GM21381 (cell line): Measurements from ENCODE around the gene SLC9A8.

Experiments
- ATAC-seq: cut with Tn5 transposase; IDR thresholded peaks from one replicate; pipeline ENCODE4 v1.9.1; 2021; ENCODE audit warnings: mild to moderate bottlenecking, moderate library complexity; ENCODE audit not compliant: unreplicated experiment

The SLC9A8 gene

DNA sequence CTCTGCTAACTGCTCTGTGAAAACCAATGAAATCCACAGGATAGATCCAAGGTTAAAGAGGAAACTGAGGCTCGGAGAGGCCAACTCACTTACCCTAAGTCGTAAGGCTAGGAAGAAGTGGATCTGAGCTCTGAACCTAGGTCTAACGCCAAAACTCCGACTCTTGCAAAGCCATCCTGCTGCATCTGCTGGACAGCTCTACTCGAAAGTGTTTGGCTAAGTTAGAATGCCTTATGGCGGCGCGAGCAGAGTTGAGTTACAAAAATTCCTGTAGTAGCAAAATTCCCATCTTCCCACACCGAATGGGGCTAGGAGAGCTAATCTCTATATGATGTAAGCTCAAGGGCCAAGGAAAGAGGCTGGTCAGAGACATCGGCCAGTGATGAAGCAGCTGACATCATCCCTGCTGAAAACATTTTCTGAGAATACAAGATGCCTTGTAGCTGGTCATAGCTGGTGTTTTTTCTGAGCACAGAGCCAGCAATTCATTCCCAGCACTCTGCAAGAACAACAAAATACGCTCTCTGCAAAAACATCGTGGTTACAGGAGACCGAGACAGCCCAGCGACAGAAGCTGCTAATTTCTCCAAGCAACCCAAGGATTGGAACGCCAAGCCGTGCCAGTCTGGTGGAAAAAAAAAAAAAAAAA lies 100.9 kb downstream of the SLC9A8 start:
- ATAC-seq = no peak

GRCh38 chr20:49914310-49915117 lies 101.9 kb downstream of the SLC9A8 start:
- ATAC-seq = no peak

DNA sequence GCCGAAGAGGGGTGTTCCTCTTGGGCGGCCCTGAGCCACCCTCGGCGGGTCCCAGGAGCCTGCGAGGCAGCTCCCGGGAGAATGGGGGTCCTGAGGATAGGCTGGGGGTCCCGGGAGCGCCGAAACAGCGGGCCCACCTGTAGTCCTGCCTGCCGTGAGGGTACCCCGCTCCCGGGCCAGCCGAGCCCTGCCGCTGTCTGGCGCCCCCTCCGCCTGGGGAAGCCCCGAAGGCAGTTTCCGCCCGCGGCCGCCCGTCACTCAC lies 102.4 kb downstream of the SLC9A8 start:
- peak; percentile 38 for ATAC-seq

DNA sequence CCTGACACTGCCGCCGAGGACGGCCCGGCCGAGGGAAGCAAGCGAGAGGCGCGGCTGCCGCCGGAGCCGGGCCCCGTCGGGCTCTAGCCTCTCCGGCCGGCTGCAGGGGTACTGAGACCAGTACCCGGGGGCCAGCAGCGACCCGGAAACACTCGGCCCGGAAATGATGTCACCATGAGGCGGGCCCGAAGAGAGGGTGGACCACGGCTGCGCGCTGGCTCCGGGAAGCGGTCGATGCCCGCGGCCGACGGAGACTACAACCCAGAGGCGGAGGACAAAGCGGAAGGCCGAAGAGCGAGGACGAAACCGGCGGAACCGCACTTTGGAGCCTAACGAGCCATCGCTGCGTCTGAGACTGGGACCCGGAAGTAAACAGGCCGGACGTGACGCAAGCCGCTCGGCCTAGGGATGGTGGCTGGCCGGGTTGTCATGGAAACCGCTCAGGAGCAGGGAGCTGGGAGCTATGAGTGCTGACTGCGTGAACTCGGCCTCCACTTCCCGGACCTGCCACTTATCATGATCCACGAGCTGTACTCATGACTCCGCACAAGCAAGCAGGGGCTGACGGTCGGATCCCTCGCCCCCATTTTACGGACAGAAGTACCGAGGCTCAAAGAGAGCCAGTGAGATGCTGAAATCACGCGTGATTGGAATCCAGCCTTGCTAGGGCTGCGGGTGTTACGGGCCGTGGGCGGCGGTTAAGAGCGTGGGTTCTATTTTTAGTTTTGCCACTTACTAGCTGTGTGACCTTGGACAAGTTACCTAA lies 102.9 kb downstream of the SLC9A8 start, which contains the start of gene SPATA2:
TSS of gene SPATA2 (minus strand) at position 150 of the 766 bp plus-strand sequence. CDS start 7,039 bp downstream, outside the sequence.
- peak; percentile 86 for ATAC-seq

- ATAC-seq = no peak
Measured at GRCh38 chr20:49916146-49917002, 103.7 kb downstream of the SLC9A8 start.

DNA sequence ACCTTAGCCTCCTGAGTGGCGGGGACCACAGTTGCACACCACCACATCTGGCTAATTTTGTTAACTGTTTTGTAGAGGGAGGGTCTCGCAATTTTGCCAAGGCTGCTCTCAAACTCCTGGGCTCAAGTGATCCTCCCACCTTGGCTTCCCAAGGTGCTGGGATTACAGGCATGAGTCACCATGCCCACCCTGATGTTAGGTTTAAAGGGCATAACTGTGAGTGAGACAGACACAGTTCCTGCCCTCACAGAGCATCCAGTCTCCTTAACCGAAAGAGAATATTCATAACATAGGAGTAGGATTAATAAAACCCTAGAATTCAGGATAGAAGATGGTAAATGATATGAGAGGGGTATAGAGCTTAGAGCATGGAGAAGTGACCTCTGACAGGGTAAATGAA lies 105.8 kb downstream of the SLC9A8 start:
- ATAC-seq = no peak

DNA sequence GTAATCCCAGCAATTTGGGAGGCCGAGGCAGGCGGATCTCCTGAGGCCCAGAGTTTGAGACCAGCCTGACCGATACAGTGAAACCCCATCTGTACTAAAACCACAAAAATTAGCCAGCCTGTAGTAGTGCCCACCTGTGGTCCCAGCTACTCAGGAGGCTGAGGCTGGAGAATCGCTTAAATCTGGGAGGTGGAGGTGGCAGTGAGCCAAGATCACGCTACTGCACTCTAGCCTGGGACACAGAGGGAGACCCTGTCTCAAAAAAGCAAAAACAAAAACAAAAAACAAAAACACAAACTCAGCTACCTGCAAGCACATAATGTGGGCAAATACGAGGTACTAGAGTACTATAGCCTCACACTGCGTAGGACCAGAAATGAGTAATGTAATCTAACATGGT lies 106.4 kb downstream of the SLC9A8 start:
- ATAC-seq = no peak

GRCh38 chr20:49919461-49919860 lies 106.8 kb downstream of the SLC9A8 start:
- ATAC-seq = no peak

- no peak for ATAC-seq
Measured at GRCh38 chr20:49924247-49924646, 111.6 kb downstream of the SLC9A8 start.

GRCh38 chr20:49925901-49926454 lies 113.3 kb downstream of the SLC9A8 start:
- ATAC-seq = no peak

DNA sequence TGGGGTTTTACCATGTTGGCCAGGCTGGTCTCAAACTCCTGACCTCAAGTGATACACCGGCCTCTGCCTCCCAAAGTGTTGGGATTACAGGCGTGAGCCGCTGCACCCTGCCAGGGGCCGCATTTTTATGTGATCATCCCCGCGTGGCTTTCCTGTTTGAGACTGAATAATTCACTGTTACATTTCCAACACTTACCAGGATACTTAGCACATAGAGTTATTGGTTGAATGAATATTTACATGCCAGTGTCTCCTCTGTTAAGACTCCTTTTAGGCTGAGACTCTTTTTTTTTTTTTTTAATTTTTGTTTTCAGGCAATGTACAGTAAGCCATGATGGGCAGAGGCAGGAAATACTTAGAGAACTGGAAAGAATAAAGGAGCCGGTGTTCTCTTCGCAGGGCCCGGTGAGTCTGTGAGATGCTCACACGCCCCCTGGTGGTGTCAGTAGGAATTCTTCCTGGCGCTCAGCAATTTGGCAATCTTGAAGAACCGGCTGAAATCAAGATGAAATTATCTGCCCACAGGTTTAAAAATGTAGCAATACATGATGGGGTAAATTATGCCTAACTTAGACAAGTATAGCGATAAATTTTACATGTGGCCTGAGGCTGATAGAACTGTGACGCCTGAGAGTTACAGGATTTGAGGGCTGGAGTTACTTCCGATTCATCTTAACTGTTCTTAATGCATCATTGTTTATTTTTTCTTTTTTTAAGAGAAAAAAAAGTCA lies 115.9 kb downstream of the SLC9A8 start:
- no peak for ATAC-seq

DNA sequence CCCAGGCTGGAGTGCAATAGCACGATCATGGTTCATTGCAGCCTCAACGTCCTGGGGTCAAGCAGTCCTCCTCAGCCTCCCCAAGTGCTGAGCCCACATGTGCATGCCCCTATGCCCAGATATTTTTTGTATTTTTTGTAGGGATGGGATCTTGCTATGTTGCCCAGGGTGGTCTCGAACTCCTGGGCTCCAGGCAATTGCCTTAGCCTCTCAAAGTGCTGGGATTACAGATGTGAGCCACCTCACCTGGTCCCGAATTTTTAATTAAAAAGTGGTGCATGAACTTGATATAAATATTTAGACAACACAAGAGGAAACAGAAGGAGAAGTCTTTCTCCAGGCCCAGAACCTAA lies 116.5 kb downstream of the SLC9A8 start:
- no peak for ATAC-seq

DNA sequence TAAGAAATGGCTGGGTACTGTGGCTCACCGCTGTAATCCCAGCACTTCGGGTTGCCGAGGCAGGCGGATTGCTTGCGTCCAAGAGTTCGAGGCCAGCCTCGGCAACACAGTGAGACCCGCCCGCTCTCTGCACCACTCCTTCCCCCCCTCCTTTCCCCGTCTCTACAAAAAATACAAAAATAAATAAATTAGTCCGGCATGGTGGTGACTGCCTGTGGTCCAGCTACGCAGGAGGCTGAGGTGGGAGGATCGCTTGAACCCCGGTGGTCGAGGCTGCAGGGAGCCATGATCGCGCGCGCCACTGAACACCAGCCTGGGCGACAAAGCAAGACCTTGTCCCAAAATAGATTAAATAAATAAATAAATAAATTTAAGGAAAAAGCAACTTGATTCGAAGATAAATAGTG lies 123.1 kb downstream of the SLC9A8 start:
- peak; percentile 7 for ATAC-seq

DNA sequence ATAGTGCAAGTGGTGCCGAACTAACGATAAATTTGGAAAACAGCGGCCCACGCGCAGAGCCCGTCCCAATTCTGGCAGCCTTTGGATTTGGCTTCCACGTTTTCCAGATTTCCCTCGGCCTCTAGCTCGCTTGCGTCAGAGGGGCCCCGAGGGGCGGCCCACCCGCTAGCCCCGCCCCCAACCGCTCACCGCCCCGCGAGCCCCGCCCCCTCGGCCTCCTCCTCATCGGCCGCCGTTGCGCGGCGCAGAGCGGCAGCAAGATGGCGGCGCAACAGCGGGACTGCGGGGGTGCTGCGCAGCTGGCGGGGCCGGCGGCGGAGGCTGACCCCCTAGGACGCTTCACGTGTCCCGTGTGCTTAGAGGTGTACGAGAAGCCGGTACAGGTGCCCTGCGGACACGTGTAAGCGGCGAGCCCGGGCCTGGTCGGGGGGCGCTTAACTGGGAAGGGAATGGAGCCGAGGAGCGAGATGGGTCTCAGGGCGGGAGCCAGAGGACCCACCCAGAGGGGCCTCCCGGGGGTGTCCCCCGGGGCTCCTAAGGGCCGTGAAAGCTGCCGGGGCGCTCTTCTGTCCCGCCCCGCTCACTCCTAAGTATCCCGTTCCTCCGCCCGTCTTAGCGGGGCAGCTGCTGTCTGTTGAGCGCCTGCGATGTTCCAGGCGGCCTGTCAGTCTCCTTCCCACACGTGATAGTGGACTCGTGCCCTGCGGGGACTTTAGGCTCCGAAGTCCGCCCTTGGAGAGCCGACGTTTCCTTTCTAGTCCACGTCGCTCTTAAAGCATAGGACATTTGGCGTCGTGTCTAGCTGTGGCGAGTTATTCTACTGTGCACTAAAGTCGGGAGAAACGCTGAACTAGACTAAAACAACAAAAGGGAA lies 123.8 kb downstream of the SLC9A8 start, which contains the start of gene RNF114:
TSS of gene RNF114 (plus strand) at position 245 of the 874 bp plus-strand sequence. CDS start at position 261, 16 bp downstream.
- peak; percentile 68 for ATAC-seq

- ATAC-seq = no peak
Measured at GRCh38 chr20:49937027-49937929, 124.7 kb downstream of the SLC9A8 start.

DNA sequence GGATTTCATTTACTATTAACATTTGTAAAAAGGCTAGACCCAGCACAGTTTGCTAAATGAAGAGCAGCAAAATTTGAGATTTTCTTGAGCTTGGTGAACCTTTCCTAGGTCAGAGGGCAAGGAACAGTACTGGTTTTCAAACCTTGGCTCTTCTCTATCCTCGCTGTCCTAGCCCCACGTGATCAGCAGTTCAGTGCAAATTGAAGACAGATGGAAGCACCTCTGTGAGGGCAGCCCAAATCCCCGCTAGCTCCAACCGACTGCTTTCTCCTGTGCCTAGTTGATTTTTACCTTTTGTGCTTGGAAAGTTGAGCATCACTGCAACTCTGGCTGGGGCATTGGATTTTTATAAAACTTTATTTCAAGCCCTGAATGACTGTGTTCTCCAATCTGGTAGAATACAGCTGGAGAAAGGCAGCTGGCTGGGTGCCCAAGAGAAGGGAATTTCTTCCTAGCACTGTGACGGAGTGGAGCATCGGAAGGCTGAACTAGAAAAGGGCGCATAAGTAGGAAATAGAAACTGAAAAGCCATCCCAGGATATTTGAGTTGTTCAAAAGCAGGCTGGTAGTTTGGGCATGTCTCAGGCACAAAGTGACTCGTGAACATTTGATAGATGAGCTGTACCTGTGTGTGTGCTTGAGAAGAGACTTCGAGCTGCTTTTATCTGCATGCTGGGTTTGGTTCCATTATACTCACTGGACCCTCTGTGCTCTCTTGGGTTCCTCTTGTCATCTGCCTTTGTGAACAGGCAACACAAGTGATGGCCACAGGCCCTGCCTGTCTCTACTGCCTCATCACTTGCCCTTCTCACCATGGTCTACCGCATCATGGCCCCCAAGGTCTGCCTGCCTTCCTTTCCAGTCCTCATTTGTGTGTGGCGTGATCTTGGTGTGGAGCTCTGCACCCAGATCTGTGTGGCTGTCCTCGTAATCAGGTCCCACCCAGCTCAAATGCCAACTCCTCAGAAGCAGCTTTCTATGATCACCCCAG lies 125.8 kb downstream of the SLC9A8 start:
- no peak for ATAC-seq

DNA sequence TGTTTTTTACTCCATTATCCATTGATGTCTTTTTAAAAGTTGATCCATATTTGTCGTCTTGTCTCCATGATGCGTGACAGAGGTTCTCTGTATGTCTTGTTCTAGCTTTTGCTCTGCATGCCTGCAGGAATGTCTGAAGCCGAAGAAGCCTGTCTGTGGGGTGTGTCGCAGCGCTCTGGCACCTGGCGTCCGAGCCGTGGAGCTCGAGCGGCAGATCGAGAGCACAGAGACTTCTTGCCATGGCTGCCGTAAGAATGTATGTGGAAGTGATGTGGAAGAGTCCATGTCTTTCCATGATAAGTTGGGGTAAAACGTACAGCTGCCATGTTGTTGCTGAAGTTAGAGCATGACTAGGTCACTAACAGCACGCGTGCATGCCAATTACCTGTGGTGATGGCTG lies 128.8 kb downstream of the SLC9A8 start:
- ATAC-seq = no peak
